Skeletal muscle satellite cell (primary cell): ENCODE data around the gene BACE1-AS.

Source experiments
- H3K27me3 ChIP-seq: 2 replicates; pipeline ENCODE4 v1.7.0; 2013; ENCODE audit warnings: low read length; ENCODE audit not compliant: control insufficient read depth, insufficient read depth
- H3K36me3 ChIP-seq: 2 replicates; pipeline ENCODE4 v1.7.0; 2013; ENCODE audit warnings: mild to moderate bottlenecking, control low read depth, low read length; ENCODE audit not compliant: insufficient read depth
- H3K4me1 ChIP-seq: 2 replicates; pipeline ENCODE4 v1.7.0; 2013; ENCODE audit warnings: low read length; ENCODE audit not compliant: control insufficient read depth, insufficient read depth
- H3K4me2 ChIP-seq: 2 replicates; pipeline ENCODE4 v1.7.0; 2013; ENCODE audit warnings: mild to moderate bottlenecking, low read length
- H3K4me3 ChIP-seq: 2 replicates; pipeline ENCODE4 v1.7.0; 2013; ENCODE audit warnings: low read length
- H3K9ac ChIP-seq: 2 replicates; pipeline ENCODE4 v1.7.0; 2013; ENCODE audit warnings: mild to moderate bottlenecking, low read depth, low read length, moderate library complexity
- H3K9me3 ChIP-seq: replicated peaks from 2 replicates; pipeline ENCODE4 v1.7.0; 2013; ENCODE audit warnings: mild to moderate bottlenecking, control low read depth, low read length

Gene BACE1-AS

DNA sequence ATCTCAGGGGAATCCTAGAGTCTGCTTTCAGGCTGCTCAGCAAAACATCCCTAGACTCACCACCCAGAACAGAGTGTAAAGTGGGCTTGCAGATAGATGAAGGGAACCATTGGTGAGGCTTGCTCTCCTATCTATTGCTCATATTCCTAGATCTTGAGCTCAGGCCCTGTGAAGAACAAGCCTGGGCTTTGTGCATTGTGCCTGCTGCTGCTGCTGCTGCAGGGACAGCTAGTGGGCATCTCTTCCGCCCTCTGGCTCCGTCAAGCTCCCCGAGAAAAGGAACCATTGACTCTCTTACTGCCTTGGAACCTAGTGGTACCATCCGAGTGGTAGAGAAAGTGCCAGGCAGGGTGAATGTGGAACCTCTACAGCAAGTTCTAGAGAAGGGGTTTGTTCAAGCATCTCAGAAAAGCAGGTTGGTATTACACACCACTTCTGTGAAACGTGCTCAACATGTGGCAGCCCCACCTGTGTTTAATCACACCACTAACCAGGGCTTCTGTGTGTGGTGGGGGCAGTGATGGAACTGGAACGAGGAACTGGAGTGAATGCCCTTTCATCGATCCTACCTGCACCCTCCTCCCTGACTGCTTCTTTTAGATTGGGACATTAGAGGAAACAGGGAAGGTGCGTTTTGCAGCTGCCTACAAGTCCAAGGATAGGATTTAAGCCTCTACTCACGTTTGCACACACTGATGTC, 4.4 kb downstream of the BACE1-AS start:
- Histone ChIP-seq H3K4me1 (peaks cover 6% of the 10 kb centered on the region), H3K4me2 (no peak overlapping the region), H3K36me3 (peaks cover 38% of the 10 kb centered on the region), H3K27me3 (no peaks in the 10 kb centered on the region), H3K4me3 (no peak overlapping the region), H3K9me3 (no peaks in the 10 kb centered on the region), H3K9ac (no peak overlapping the region)

DNA sequence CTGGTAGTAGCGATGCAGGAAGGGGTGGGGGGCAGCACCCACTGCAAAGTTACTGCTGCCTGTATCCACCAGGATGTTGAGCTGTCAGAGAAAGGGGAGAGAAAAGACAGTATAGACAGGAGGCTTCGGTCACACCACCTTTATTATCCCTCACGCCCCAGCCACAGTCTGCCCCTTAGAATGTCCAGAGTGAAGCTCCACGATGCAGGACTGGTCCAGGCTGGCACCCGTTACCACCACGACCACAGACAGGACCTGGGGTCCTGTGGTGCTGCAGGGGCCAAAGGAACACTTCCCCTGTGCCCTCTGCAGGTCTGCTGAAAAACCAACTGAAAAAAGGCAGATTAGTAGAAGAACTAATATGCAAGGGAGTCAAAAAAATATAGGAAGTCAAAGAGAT, 5.7 kb downstream of the BACE1-AS start:
- no peak overlapping the region for H3K9ac ChIP-seq
- peaks cover 13% of the 10 kb centered on the region for H3K4me1 ChIP-seq
- H3K9me3 ChIP-seq = no peaks in the 10 kb centered on the region
- peaks cover 26% of the 10 kb centered on the region for H3K36me3 ChIP-seq
- no peaks in the 10 kb centered on the region for H3K27me3 ChIP-seq
- H3K4me2 ChIP-seq = no peak overlapping the region
- H3K4me3 ChIP-seq = no peak overlapping the region

DNA sequence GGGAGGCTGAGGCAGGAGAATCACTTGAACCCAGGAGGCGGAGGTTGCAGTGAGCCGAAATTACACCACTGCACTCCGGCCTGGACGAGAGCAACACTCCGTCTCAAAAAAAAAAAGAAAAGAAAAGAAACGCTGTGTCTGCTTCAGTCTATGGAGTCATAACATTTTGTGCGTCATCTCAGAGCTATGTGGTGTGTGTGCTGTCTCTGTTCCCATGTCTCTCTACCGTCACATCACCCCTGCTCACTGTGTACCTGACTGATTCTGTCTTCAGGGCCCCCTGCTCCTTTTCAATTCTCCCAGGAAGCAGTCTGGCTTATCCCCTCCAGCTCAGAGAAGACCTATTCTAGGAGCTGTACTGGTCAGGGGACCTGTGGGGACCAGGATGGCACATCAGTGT, 7.0 kb downstream of the BACE1-AS start:
- H3K4me2 ChIP-seq = no peak overlapping the region
- H3K36me3 ChIP-seq = peaks cover 15% of the 10 kb centered on the region
- H3K9ac ChIP-seq = no peak overlapping the region
- no peaks in the 10 kb centered on the region for H3K9me3 ChIP-seq
- H3K4me1 ChIP-seq = peaks cover 13% of the 10 kb centered on the region
- no peak overlapping the region for H3K4me3 ChIP-seq
- H3K27me3 ChIP-seq = no peaks in the 10 kb centered on the region

DNA sequence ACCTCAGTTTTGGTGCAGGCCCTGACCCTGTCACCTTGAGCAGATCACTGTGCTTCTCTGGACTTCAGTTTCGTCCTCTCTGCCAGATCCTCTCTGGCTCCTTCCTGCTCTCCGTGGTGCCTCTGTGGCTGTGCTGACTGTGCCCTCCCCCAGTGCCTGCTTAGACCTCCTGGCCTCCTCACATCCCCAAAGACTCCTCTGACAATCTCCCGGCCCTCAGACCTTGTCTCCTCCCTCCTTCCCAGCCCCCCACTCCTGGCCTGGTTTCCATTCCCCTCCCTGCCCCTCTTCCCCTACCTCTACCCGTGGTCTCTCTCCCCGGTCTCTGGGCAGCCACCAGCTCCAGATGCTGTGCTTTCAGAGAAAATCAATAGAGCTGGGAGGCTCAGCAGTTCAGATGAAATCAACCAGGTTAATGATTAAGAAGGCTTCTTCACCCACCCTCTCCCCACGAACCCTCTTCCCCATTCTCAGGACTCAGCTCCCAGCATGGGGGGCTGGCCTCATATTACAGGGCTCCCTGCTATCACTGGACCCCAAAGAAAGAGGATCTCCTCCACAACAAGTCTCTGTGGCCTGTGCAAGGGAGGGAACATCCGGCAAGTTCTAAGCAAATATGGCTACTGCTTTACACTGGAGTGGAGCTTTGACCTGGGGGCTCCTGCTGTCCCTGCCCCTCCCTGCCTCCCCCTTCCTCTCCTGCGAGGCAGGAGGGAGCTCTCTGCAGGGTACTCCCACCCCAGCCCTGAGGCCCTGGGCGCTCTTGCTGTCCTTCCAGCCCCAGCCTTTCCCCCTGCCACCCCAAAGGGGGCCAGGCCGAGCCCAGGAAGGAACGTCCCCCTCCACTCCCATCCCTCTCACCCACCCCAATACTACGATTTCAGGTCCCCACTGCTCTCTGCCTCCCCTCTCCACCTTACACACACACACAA, 8.5 kb downstream of the BACE1-AS start:
- Histone ChIP-seq H3K4me1 (peaks cover 13% of the 10 kb centered on the region), H3K9me3 (no peaks in the 10 kb centered on the region), H3K27me3 (no peaks in the 10 kb centered on the region), H3K4me3 (no peak overlapping the region), H3K9ac (peak overlapping the region; percentile 20), H3K4me2 (peak overlapping the region; percentile 55), H3K36me3 (peaks cover 14% of the 10 kb centered on the region)

DNA sequence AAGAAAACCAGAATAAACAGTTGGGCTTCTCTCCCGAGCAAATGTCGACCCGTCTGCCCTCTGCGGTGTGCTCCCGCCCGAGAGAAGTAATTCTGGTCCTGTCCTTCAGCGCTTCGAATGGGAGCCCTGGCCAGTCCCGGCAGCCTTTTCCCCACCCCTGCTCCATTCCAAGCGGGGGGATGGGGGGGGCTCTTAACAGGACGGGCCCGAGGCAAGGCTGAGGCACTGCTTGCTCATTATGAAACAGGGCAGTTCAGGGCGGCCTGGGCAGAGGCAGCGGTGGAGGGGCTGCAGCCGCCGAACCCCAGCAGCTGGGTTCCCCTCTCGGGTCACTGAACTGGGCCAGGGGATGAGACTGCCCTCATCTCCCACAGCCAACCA, 9.1 kb downstream of the BACE1-AS start:
- H3K27me3 ChIP-seq = no peaks in the 10 kb centered on the region
- no peaks in the 10 kb centered on the region for H3K9me3 ChIP-seq
- peaks cover 13% of the 10 kb centered on the region for H3K4me1 ChIP-seq
- peak overlapping the region; percentile 20 for H3K9ac ChIP-seq
- peak overlapping the region; percentile 55 for H3K4me2 ChIP-seq
- no peak overlapping the region for H3K4me3 ChIP-seq
- H3K36me3 ChIP-seq = peaks cover 9% of the 10 kb centered on the region

DNA sequence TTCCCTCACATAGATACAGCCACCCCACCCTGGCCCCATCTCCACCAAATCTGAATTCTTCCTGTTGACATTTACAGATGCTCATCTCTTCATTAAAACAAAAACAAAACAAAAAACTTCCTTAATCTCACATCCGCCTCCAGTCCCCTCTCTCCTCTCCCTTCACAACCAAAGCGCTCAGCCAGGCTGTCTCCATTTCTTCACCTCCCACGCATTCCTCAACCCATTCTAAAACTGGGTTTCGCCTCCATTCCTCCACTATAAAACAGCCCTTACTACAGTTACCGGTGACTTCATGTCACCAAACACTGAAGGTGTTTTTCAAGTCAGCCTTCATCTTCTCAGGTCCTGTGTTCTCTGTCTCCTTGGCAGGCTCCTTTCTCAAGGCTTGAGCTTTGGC, 9.6 kb downstream of the BACE1-AS start:
- no peak overlapping the region for H3K9ac ChIP-seq
- no peaks in the 10 kb centered on the region for H3K9me3 ChIP-seq
- peaks cover 8% of the 10 kb centered on the region for H3K36me3 ChIP-seq
- no peaks in the 10 kb centered on the region for H3K27me3 ChIP-seq
- H3K4me3 ChIP-seq = no peak overlapping the region
- H3K4me1 ChIP-seq = peaks cover 13% of the 10 kb centered on the region
- H3K4me2 ChIP-seq = peak overlapping the region; percentile 55

DNA sequence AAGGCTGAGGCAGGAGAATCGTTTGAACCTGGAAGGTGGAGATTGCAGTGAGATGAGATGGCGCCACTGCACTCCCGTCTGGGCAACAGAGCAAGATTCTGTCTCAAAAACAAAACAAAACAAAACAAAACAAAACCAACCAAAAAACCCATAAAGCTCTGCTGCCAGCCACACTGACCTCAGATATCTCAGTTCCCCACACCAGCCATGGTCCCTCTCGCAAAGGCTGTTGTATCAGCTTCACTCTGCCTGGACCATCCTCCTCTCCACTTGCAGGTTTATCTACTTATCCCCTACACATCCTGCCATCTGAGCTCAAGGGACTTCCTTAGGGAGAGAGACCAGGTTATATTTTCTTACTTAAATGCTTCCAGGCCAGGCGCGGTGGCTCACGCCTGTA, 11.1 kb downstream of the BACE1-AS start:
- no peak overlapping the region for H3K4me2 ChIP-seq
- H3K4me3 ChIP-seq = no peak overlapping the region
- H3K4me1 ChIP-seq = peaks cover 13% of the 10 kb centered on the region
- no peaks in the 10 kb centered on the region for H3K27me3 ChIP-seq
- no peaks in the 10 kb centered on the region for H3K9me3 ChIP-seq
- peaks cover 6% of the 10 kb centered on the region for H3K36me3 ChIP-seq
- no peak overlapping the region for H3K9ac ChIP-seq

DNA sequence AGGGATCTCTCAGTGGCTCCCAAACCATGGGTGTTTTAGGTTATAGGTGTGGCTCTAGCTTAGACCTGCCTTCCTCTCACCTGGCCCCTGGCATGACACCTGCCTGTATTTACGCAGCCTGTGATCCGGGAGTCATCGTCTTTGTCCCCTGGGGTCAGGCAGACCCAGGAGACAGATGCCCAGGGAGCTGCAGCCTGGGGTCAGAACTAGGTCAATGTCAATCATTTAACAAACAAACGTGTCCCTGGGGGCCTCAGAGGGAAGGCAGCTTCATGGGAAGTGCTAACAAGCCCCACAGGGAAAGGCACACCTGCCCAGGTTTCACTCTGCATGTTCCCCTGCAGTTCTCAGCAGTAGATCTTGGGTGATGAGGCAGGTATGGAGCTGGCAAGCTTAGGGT, 12.0 kb downstream of the BACE1-AS start:
- Histone ChIP-seq H3K27me3 (no peaks in the 10 kb centered on the region), H3K4me1 (peaks cover 13% of the 10 kb centered on the region), H3K4me2 (no peak overlapping the region), H3K4me3 (no peak overlapping the region), H3K9ac (no peak overlapping the region), H3K36me3 (peaks cover 6% of the 10 kb centered on the region), H3K9me3 (no peaks in the 10 kb centered on the region)

DNA sequence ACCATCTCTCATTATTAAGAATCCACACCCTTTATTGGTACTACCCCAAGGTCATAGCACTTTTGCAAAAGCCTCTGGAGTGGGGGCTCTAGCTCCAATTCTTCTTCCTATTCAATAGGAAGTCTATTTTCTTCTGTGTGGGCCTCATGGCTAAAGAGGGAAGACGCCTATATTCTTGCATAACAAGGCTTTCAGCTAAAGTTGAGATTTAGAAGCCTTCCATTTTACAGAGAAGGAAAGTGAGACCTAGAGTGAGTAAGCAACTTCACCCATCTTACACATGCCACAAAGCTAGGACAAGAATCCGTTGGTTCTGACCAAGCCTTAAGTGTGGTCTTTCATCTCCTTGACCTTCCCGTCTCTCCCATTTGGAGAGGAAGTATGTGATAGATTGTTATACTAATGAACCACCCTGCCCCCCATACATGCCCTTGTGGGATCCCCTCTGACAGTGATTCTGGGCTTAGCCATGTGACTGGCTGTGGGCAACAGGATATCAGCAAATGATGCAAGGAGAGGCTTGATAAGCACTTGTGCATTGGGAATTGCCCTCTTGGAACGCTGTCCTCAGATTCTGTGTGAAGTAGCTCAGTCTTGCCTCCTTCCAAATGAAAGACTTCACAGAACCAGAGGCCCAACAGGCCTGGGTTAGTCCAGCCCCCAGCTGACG, 12.6 kb downstream of the BACE1-AS start:
- H3K36me3 ChIP-seq = peaks cover 6% of the 10 kb centered on the region
- H3K27me3 ChIP-seq = no peaks in the 10 kb centered on the region
- H3K9ac ChIP-seq = no peak overlapping the region
- no peak overlapping the region for H3K4me2 ChIP-seq
- peaks cover 13% of the 10 kb centered on the region for H3K4me1 ChIP-seq
- H3K9me3 ChIP-seq = no peaks in the 10 kb centered on the region
- H3K4me3 ChIP-seq = no peak overlapping the region

DNA sequence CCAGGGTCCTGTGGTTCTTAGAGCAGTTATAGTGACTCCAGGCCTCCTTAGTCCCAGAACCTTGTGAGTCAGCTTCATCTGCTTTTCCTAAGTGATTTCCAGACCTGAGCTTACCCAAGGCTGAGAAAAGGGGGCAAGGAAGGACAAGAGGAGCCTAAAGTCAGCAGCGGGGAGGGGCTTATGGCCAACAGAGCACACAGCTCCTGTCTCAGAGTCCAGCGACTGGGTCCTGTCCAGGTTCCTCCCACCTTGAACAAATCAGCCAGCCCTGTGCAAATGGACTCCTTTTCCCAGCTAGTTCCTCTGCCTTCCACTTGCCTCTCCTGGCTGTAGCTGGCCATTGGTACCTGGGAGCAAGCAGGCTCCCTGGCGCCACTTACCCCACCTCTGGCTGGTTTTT, 14.0 kb downstream of the BACE1-AS start:
- Histone ChIP-seq H3K27me3 (no peaks in the 10 kb centered on the region), H3K4me3 (no peak overlapping the region), H3K36me3 (peaks cover 6% of the 10 kb centered on the region), H3K9me3 (no peaks in the 10 kb centered on the region), H3K4me2 (no peak overlapping the region), H3K4me1 (peaks cover 11% of the 10 kb centered on the region), H3K9ac (no peak overlapping the region)

DNA sequence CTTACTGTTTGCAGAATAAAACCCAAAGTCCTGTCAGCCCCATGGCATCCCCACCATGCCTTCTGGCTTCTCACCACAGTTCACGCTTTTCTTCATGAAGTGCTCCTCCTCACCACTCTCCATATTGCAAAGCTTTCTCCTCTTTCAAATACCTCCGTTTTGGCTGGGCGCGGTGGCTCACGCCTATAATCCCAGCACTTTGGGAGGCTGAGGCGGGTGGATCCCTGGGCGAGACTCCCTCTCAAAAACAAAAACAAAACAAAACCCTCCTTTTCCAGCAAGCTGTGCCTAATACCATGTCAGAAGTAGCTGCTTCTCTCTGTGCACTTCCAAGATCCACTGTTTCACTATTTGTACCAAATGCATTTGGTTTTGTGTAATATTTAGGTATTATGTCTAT, 18.2 kb downstream of the BACE1-AS start:
- Histone ChIP-seq H3K27me3 (no peaks in the 10 kb centered on the region), H3K36me3 (no peaks in the 10 kb centered on the region)

More for the DNA sequence above, 18.2 kb downstream of the BACE1-AS start:
- Histone ChIP-seq H3K4me3 (no peak overlapping the region), H3K9ac (no peak overlapping the region), H3K4me2 (no peak overlapping the region), H3K4me1 (peaks cover under 1% of the 10 kb centered on the region), H3K9me3 (no peaks in the 10 kb centered on the region)
